Lower lobe of right lung (tissue), 2 donors: ENCODE measurements around the gene RNF148. TPM values are rescaled to one million over a fixed set of nuclear protein-coding genes. Genes with fewer than 3 reads are reported as not detected.
A peak's percentile ranks its signal among the peaks of the same experiment; 100 is the strongest.

Source experiments
- ATAC-seq, 2 donors: fragments of 200-7000 bp; cut with Tn5 transposase; one replicate each; pipeline ENCODE4 v1.9.1; 2020 to 2022; ENCODE audit warnings: mild to moderate bottlenecking in 2 of 2, moderate library complexity in 2 of 2
- DNase-seq: peaks from one replicate; pipeline ENCODE4 v3.0.0-alpha.2; 2020
- H3K27ac ChIP-seq: fragments of 200-600 bp; one replicate; pipeline ENCODE4 v1.8.0; 2022
- H3K27me3 ChIP-seq: fragments of 200-600 bp; one replicate; pipeline ENCODE4 v1.8.0; 2022; ENCODE audit warnings: low read depth
- H3K36me3 ChIP-seq: fragments of 200-600 bp; one replicate; pipeline ENCODE4 v1.8.0; 2022; ENCODE audit warnings: mild to moderate bottlenecking
- H3K4me1 ChIP-seq: fragments of 200-600 bp; one replicate; pipeline ENCODE4 v1.8.0; 2022
- H3K4me3 ChIP-seq: fragments of 200-600 bp; one replicate; pipeline ENCODE4 v1.8.0; 2022; ENCODE audit warnings: mild to moderate bottlenecking
- H3K9me3 ChIP-seq: fragments of 200-600 bp; one replicate; pipeline ENCODE4 v1.8.0; 2022
- intact Hi-C: fragments of 100-400 bp; cut with DNase I; formaldehyde crosslinking; loops from one replicate; pipeline ENCODE4 v1.11.0; 2022
- total RNA-seq: library from RNA; stranded (reverse); fragmentation: NEBNext Ultra II Directional; extraction: Animal tissue kit (Norgen Biotek cat#: 25700); gene quantifications from one replicate; pipeline ENCODE4 v1.2.1, GENCODE V29; 2021
- TF ChIP-seq, protein P1 (sequence below): fragments of 200-600 bp; IDR thresholded peaks from one replicate; pipeline ENCODE4 v1.8.0; 2022; ENCODE audit warnings: antibody characterized with exemption, mild to moderate bottlenecking
- donor health status: DM: no; HTN: yes; CAD: no; lungs with severe emphysema.

The RNF148 gene
- total RNA-seq, 1 donor from 2014 or later: 1.5 TPM

DNA sequence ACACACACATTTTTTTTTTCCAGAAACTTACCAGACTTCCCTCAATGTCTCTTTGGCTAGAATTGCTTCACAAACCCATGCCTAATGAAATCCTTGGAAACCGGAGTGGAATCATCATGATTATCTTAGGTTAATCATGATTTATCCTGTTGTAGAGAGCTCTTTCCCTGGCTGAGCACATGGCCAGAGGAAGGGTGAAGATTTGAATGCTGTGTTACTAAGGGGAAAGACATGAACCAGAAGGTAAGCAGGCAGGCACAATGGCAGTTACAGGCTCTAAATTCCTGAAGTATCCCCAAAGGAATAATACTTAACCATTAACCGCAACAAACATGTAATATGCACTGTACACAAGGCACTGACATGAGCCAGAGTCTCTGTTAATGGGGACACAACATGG lies 4.1 kb upstream of the RNF148 start:
- intact Hi-C loops: no loop called here
- no peak for ATAC-seq
- no peaks in the 10 kb centered on the region for H3K36me3 ChIP-seq
- TF ChIP-seq, protein P1, sequence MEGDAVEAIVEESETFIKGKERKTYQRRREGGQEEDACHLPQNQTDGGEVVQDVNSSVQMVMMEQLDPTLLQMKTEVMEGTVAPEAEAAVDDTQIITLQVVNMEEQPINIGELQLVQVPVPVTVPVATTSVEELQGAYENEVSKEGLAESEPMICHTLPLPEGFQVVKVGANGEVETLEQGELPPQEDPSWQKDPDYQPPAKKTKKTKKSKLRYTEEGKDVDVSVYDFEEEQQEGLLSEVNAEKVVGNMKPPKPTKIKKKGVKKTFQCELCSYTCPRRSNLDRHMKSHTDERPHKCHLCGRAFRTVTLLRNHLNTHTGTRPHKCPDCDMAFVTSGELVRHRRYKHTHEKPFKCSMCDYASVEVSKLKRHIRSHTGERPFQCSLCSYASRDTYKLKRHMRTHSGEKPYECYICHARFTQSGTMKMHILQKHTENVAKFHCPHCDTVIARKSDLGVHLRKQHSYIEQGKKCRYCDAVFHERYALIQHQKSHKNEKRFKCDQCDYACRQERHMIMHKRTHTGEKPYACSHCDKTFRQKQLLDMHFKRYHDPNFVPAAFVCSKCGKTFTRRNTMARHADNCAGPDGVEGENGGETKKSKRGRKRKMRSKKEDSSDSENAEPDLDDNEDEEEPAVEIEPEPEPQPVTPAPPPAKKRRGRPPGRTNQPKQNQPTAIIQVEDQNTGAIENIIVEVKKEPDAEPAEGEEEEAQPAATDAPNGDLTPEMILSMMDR: no peak
- H3K27me3 ChIP-seq: no peaks in the 10 kb centered on the region
- H3K4me1 ChIP-seq: no peaks in the 10 kb centered on the region
- H3K9me3 ChIP-seq: no peaks in the 10 kb centered on the region
- no peak for DNase-seq
- H3K27ac ChIP-seq: no peak overlapping the region
- no peak overlapping the region for H3K4me3 ChIP-seq

- intact Hi-C loops: no loop called here
- H3K4me1 ChIP-seq: no peaks in the 10 kb centered on the region
- no peaks in the 10 kb centered on the region for H3K9me3 ChIP-seq
- no peaks in the 10 kb centered on the region for H3K36me3 ChIP-seq
- DNase-seq (no peak), ATAC-seq (no peak)
- TF ChIP-seq, protein P1: no peak
- H3K4me3 ChIP-seq: no peak within 1 kb of the TSS
- no peak within 1 kb of the TSS for H3K27ac ChIP-seq
- no peaks in the 10 kb centered on the region for H3K27me3 ChIP-seq
These were observed 3.7 kb downstream of the RNF148 start, which contains the start of gene RNF133 for GRCh38 chr7:122699017-122699416. TSS of gene RNF133 (minus strand) at chr7:122699117. CDS start at chr7:122698918, 199 bp downstream.

DNA sequence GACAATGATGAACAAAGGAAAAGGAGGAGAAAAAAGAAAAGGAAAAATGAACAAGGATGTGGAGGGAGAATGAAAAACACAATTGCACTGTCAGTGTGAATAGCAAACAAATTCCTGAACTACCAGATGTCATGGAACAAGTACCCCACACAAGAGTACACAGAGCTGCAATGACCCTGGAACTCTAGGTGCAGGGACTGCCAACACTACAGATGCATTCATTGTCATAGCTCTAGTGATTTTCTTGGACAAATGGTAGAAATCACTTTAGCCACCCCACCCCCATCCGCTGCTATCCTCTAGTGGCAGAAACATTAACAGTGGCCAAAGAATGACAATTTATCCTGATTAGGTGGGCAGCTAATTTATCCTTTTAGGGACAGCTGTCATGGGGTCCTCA lies 6.9 kb downstream of the RNF148 start:
- ATAC-seq (peak in 1 of 2 donors; percentile 12), DNase-seq (no peak)
- no peak overlapping the region for H3K27ac ChIP-seq
- H3K4me1 ChIP-seq: no peaks in the 10 kb centered on the region
- intact Hi-C loops: no loop called here
- no peaks in the 10 kb centered on the region for H3K27me3 ChIP-seq
- no peak overlapping the region for H3K4me3 ChIP-seq
- TF ChIP-seq, protein P1: no peak
- no peaks in the 10 kb centered on the region for H3K36me3 ChIP-seq
- H3K9me3 ChIP-seq: no peaks in the 10 kb centered on the region

DNA sequence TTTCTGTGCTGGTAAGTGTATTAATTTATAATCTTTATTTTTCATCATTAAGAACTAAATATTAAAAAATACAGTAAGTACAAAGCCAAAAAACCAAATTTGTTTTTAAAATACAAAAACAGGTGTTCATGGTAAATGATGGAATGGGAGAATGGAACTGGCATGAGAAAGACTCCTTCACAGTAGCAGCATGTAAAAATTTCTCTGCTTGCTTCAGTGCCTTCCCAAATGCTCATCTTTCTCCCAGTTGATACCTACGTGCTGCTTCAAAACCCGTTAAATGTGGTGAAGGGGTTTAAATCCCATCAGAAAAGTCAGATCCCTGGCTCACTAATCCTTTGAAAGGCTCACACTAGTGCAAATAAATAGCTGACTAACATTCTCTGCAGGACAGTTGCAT lies 8.0 kb downstream of the RNF148 start:
- H3K9me3 ChIP-seq: no peaks in the 10 kb centered on the region
- intact Hi-C loops: no loop called here
- ATAC-seq (no peak), DNase-seq (no peak)
- no peak overlapping the region for H3K27ac ChIP-seq
- TF ChIP-seq, protein P1: no peak
- H3K27me3 ChIP-seq: no peaks in the 10 kb centered on the region
- no peaks in the 10 kb centered on the region for H3K36me3 ChIP-seq
- no peak overlapping the region for H3K4me3 ChIP-seq
- H3K4me1 ChIP-seq: no peaks in the 10 kb centered on the region

- Histone ChIP-seq H3K27me3 (no peaks in the 10 kb centered on the region), H3K4me3 (no peak overlapping the region), H3K36me3 (no peaks in the 10 kb centered on the region), H3K27ac (no peak overlapping the region), H3K9me3 (no peaks in the 10 kb centered on the region), H3K4me1 (no peaks in the 10 kb centered on the region)
- intact Hi-C loops: no loop called here
- TF ChIP-seq, protein P1: no peak
- no peak for DNase-seq
- ATAC-seq: no peak
These were observed 9.9 kb downstream of the RNF148 start for GRCh38 chr7:122692769-122693309.
